GM19193 (cell line): ENCODE data around the gene CARNS1.
A peak's percentile ranks its signal among the peaks of the same experiment; 100 is the strongest.

Experiments used
- POLR2A ChIP-seq: IDR thresholded peaks from 4 replicates; pipeline ENCODE4 v1.6.1; 2011; ENCODE audit not compliant: insufficient read depth, insufficient read length; ENCODE audit errors: extremely low read depth

CARNS1 gene

GRCh38 chr11:67415501-67416304, at the start of gene CARNS1:
TSS of gene CARNS1 (plus strand) at chr11:67415678. CDS start at chr11:67416200, 522 bp downstream.
- TF ChIP-seq POLR2A, result no peak

GRCh38 chr11:67365736-67366444, 49.6 kb upstream of the CARNS1 start:
- TF ChIP-seq POLR2A, result no peak

GRCh38 chr11:67366546-67366945, 48.9 kb upstream of the CARNS1 start:
- TF ChIP-seq POLR2A, result no peak

- TF ChIP-seq POLR2A, result no peak
Measured at GRCh38 chr11:67366961-67367760, 48.3 kb upstream of the CARNS1 start.

- no peak for TF ChIP-seq POLR2A
Measured at GRCh38 chr11:67367761-67368227, 47.7 kb upstream of the CARNS1 start.

GRCh38 chr11:67368621-67369020, 46.9 kb upstream of the CARNS1 start:
- no peak for TF ChIP-seq POLR2A

GRCh38 chr11:67369275-67369674, 46.2 kb upstream of the CARNS1 start:
- no peak for TF ChIP-seq POLR2A

GRCh38 chr11:67369801-67370284, 45.6 kb upstream of the CARNS1 start:
- no peak for TF ChIP-seq POLR2A

- TF ChIP-seq POLR2A, result no peak
Measured at GRCh38 chr11:67370351-67371076, 45.0 kb upstream of the CARNS1 start.

- no peak for TF ChIP-seq POLR2A
Measured at GRCh38 chr11:67371189-67371910, 44.1 kb upstream of the CARNS1 start.

GRCh38 chr11:67371911-67372320, 43.6 kb upstream of the CARNS1 start:
- no peak for TF ChIP-seq POLR2A

- no peak for TF ChIP-seq POLR2A
Measured at GRCh38 chr11:67372321-67372992, 43.0 kb upstream of the CARNS1 start.

- TF ChIP-seq POLR2A, result peak; percentile 37
Measured at GRCh38 chr11:67372993-67373647, 42.4 kb upstream of the CARNS1 start, which contains the start of gene CLCF1. TSS of gene CLCF1 (minus strand) at chr11:67373598. CDS start at chr11:67373539, 59 bp downstream.
